ENCODE data around the gene ADGRF3.

GRCh38 chr2:26299471-26300101 lies 47.0 kb downstream of the ADGRF3 start:
- no peak for TF ChIP-seq EZH2phosphoT487 (IDR thresholded peaks at IDR 0.05; ENCODE audit: insufficient read depth, low read depth)
- no peak for TF ChIP-seq EZH2 (IDR thresholded peaks at IDR 0.05; ENCODE audit: insufficient read depth, poor library complexity, severe bottlenecking)

Measured in GM23248 (cell line).